ENCODE results near the gene ATF6. TPM values are rescaled to one million over a fixed set of nuclear protein-coding genes. Genes with fewer than 3 reads are reported as not detected.

ATF6 gene
- total RNA-seq, 3 donors from 2014 or later = 31.0 to 56.1 (median 34.1) TPM

GRCh38 chr1:161817176-161817730 lies 51.1 kb downstream of the ATF6 start:
- Histone ChIP-seq H3K36me3 (no peaks in the 10 kb centered on the region), H3K4me1 (no peaks in the 10 kb centered on the region), H3K27ac (no peak overlapping the region), H3K9me3 (no peaks in the 10 kb centered on the region), H3K27me3 (no peaks in the 10 kb centered on the region), H3K4me3 (no peak overlapping the region)
- intact Hi-C loops (cut with DNase I; ENCODE audit: low total_unique reads) = no loop called here
- DNase-seq (ENCODE audit: low spot score in 2 of 2) = no peak
- TF ChIP-seq CTCF (IDR thresholded peaks at IDR 0.05) (no peak), POLR2A (IDR thresholded peaks at IDR 0.05) (no peak), POLR2AphosphoS5 (IDR thresholded peaks at IDR 0.05) (no peak)

DNA sequence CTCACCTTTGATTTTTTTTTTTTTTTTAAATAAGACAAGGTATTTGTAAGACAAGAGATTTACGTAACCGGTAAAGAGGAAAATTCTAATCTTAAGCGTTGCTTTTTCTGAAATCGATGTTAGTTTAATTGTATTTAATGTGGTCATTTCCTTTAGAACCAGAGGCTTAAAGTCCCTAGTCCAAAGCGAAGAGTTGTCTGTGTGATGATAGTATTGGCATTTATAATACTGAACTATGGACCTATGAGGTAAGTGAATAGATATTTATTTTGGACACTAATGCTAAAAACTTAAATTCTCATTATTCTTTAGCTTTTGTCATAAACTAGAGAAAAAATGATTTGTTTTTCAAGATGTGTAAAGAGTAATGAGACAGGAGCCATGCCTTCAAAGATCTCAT lies 54.8 kb downstream of the ATF6 start:
- DNase-seq (ENCODE audit: low spot score in 2 of 2) = no peak
- Histone ChIP-seq H3K4me1 (no peaks in the 10 kb centered on the region), H3K9me3 (no peaks in the 10 kb centered on the region), H3K27ac (no peak overlapping the region), H3K27me3 (no peaks in the 10 kb centered on the region), H3K36me3 (no peaks in the 10 kb centered on the region), H3K4me3 (no peak overlapping the region)
- TF ChIP-seq POLR2AphosphoS5 (IDR thresholded peaks at IDR 0.05) (no peak), POLR2A (IDR thresholded peaks at IDR 0.05) (no peak), CTCF (IDR thresholded peaks at IDR 0.05) (no peak)
- intact Hi-C loops (cut with DNase I; ENCODE audit: low total_unique reads) = no loop called here

- Histone ChIP-seq H3K27me3 (no peaks in the 10 kb centered on the region), H3K27ac (no peak overlapping the region), H3K36me3 (no peaks in the 10 kb centered on the region), H3K4me3 (no peak overlapping the region), H3K9me3 (no peaks in the 10 kb centered on the region), H3K4me1 (no peaks in the 10 kb centered on the region)
- no peak for DNase-seq (ENCODE audit: low spot score in 2 of 2)
- intact Hi-C loops (cut with DNase I; ENCODE audit: low total_unique reads) = no loop called here
- no peak for TF ChIP-seq CTCF (IDR thresholded peaks at IDR 0.05)
- TF ChIP-seq POLR2A (IDR thresholded peaks at IDR 0.05) = no peak
- no peak for TF ChIP-seq POLR2AphosphoS5 (IDR thresholded peaks at IDR 0.05)
Measured at GRCh38 chr1:161824618-161825017, 58.5 kb downstream of the ATF6 start.

- Histone ChIP-seq H3K4me1 (no peaks in the 10 kb centered on the region), H3K27me3 (no peaks in the 10 kb centered on the region), H3K4me3 (no peak overlapping the region), H3K27ac (no peak overlapping the region), H3K36me3 (no peaks in the 10 kb centered on the region), H3K9me3 (no peaks in the 10 kb centered on the region)
- no peak for DNase-seq (ENCODE audit: low spot score in 2 of 2)
- TF ChIP-seq POLR2AphosphoS5 (IDR thresholded peaks at IDR 0.05) (no peak), POLR2A (IDR thresholded peaks at IDR 0.05) (no peak), CTCF (IDR thresholded peaks at IDR 0.05) (no peak)
- intact Hi-C loops (cut with DNase I; ENCODE audit: low total_unique reads) = no loop called here
Measured at GRCh38 chr1:161825831-161826230, 59.7 kb downstream of the ATF6 start.

DNA sequence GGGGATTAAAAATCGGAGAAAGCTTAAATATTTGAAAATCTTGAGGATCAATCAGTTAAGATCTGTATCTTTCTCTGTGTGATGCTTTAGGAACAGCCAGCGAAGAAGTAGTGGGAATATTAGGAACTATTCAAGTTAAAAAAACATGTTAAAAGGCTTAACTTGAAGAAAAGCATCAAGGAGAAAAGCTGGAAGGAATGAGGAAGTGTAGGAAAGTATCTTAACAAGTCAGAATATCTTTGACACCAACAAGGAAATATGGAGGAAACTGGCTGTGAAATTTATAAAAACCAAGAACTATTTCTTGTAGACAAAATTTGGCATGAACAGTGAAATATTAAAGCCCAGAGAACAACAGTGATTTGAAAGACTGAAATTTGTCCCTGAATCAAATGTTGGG lies 60.4 kb downstream of the ATF6 start:
- Histone ChIP-seq H3K4me3 (no peak overlapping the region), H3K36me3 (no peaks in the 10 kb centered on the region), H3K27ac (no peak overlapping the region), H3K4me1 (no peaks in the 10 kb centered on the region), H3K9me3 (no peaks in the 10 kb centered on the region), H3K27me3 (no peaks in the 10 kb centered on the region)
- no peak for TF ChIP-seq CTCF (IDR thresholded peaks at IDR 0.05)
- TF ChIP-seq POLR2A (IDR thresholded peaks at IDR 0.05) = no peak
- TF ChIP-seq POLR2AphosphoS5 (IDR thresholded peaks at IDR 0.05) = no peak
- no peak for DNase-seq (ENCODE audit: low spot score in 2 of 2)
- intact Hi-C loops (cut with DNase I; ENCODE audit: low total_unique reads) = no loop called here

All from breast epithelium (tissue), 4 donors.